ENCODE data around the gene GFPT1. TPM values are rescaled to one million over a fixed set of nuclear protein-coding genes. Genes with fewer than 3 reads are reported as not detected.

Gene GFPT1
- total RNA-seq, 2 donors from 2014 or later: 46.3 to 55.1 TPM

Other genes starting within 250 kb of the GFPT1 start
- gene NFU1, start 50.2 kb upstream of the GFPT1 start, total RNA-seq: 10 to 100 TPM; 40.0 to 61.2 TPM

Measured in activated T-cell treated with anti-CD3 and anti-CD28 coated beads, Interleukin-2, amount 50 U/mL, for 72 hours (primary cell).